IPS-20b (cell line): ENCODE results near the gene MIA2.

Source experiments
- H3K27ac ChIP-seq: one replicate; pipeline ENCODE4 v1.5.1; 2013; ENCODE audit warnings: low read length
- H3K27me3 ChIP-seq: 2 replicates; pipeline ENCODE4 v1.6.1; 2013; ENCODE audit warnings: mild to moderate bottlenecking, low read length, inconsistent platforms; ENCODE audit not compliant: insufficient read depth
- H3K36me3 ChIP-seq: 2 replicates; pipeline ENCODE4 v1.6.1; 2013; ENCODE audit warnings: low read depth, mild to moderate bottlenecking, inconsistent platforms, low read length, moderate library complexity; ENCODE audit not compliant: insufficient read depth
- H3K4me1 ChIP-seq: 2 replicates; pipeline ENCODE4 v1.6.1; 2013; ENCODE audit warnings: mild to moderate bottlenecking, control low read depth, inconsistent platforms, low read length, moderate library complexity; ENCODE audit not compliant: insufficient read depth
- H3K4me3 ChIP-seq: 2 replicates; pipeline ENCODE4 v1.5.1; 2013; ENCODE audit warnings: mild to moderate bottlenecking, low read length, inconsistent platforms
- H3K9ac ChIP-seq: 2 replicates; pipeline ENCODE4 v1.6.1; 2013; ENCODE audit warnings: low read depth, mild to moderate bottlenecking, inconsistent platforms, low read length, moderate library complexity
- H3K9me3 ChIP-seq: 2 replicates; pipeline ENCODE4 v1.6.1; 2013; ENCODE audit warnings: mild to moderate bottlenecking, low read depth, low read length, inconsistent platforms; ENCODE audit not compliant: insufficient read depth

The MIA2 gene

GRCh38 chr14:39264558-39264957 is 30.8 kb downstream of the MIA2 start:
- Histone ChIP-seq H3K9me3 (no peaks in the 10 kb centered on the region), H3K9ac (no peak overlapping the region), H3K36me3 (no peaks in the 10 kb centered on the region), H3K27ac (no peak overlapping the region), H3K4me1 (peaks cover 8% of the 10 kb centered on the region; the same call in 1 of the 2 replicates), H3K4me3 (no peak overlapping the region), H3K27me3 (peaks cover 14% of the 10 kb centered on the region)

DNA sequence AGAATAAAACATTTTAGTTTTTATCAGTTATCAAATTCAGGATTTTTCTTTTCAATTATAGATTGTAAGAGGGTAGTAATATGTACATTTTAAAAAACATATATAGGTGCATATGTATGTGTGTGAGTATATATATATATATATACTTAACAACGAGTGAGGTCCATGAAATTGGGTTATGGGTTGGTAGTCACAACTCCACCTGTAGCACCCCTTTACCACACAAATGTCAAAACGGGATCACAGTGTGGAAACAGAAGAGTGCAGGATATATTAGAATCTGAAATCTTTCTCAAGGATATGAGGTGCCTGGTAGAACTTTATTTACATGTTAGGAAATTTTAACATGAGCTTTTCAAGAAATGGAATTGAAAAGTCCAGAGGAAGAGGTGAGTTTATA is 31.3 kb downstream of the MIA2 start:
- Histone ChIP-seq H3K27ac (no peak overlapping the region), H3K9me3 (no peaks in the 10 kb centered on the region), H3K4me1 (peaks cover 8% of the 10 kb centered on the region; the same call in 1 of the 2 replicates), H3K4me3 (no peak overlapping the region), H3K36me3 (no peaks in the 10 kb centered on the region), H3K9ac (no peak overlapping the region), H3K27me3 (peaks cover 14% of the 10 kb centered on the region)

DNA sequence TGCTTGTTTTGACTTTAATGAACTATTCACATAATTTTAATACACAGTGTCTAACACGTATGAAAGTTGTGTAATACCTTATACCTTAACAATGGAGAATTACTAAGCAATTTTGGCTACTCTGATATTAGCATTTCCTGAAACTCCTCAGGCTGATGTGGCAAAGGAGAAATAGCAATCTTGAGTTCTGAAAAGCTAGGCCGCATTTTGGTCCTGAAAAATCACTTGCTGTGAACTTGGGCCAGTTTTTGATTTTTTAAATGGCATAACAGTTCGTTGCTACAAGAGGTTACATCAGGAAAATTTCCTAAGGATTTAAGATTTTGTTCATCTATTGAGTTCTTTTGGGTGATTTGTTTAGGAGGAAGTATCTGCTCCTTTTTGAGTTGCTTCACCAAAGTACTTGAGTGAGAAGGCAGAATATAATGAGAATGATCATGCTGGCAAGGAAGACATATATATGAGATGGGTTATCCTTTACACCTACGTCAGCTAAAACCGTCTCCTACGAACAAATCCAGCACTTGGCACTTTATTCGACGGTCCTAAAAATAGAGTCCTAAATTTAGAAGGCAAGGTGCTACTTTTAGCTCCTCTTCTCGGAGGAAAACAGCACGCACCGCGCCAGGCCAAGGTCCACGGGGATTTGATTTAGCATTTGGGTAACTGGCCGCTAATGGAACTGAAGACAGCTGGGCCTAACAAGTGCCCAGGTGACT is 32.2 kb downstream of the MIA2 start:
- peak overlapping the region; percentile 82 for H3K4me3 ChIP-seq

GRCh38 chr14:39266525-39266870 is 32.8 kb downstream of the MIA2 start:
- peak overlapping the region; percentile 82 for H3K4me3 ChIP-seq
- H3K27ac ChIP-seq = peak overlapping the region; percentile 44
- peaks cover 14% of the 10 kb centered on the region for H3K27me3 ChIP-seq
- H3K9me3 ChIP-seq = peaks cover 3% of the 10 kb centered on the region; the same call in 1 of the 2 replicates
- no peaks in the 10 kb centered on the region for H3K36me3 ChIP-seq
- peaks cover 8% of the 10 kb centered on the region; the same call in 1 of the 2 replicates for H3K4me1 ChIP-seq
- peak overlapping the region; percentile 79 for H3K9ac ChIP-seq

More for the DNA sequence above, 32.2 kb downstream of the MIA2 start:
- H3K27me3 ChIP-seq = peaks cover 14% of the 10 kb centered on the region
- no peaks in the 10 kb centered on the region for H3K9me3 ChIP-seq
- H3K27ac ChIP-seq = peak overlapping the region; percentile 44
- H3K36me3 ChIP-seq = no peaks in the 10 kb centered on the region
- H3K4me1 ChIP-seq = peaks cover 8% of the 10 kb centered on the region; the same call in 1 of the 2 replicates
- peak overlapping the region; percentile 79 for H3K9ac ChIP-seq

GRCh38 chr14:39266871-39267607 is 33.3 kb downstream of the MIA2 start:
- Histone ChIP-seq H3K27me3 (peaks cover 14% of the 10 kb centered on the region), H3K9me3 (peaks cover 6% of the 10 kb centered on the region; the same call in 1 of the 2 replicates), H3K4me1 (peaks cover 8% of the 10 kb centered on the region; the same call in 1 of the 2 replicates), H3K9ac (peak overlapping the region; percentile 79), H3K36me3 (no peaks in the 10 kb centered on the region), H3K27ac (no peak overlapping the region), H3K4me3 (peak overlapping the region; percentile 82)

GRCh38 chr14:39267608-39268005 is 33.9 kb downstream of the MIA2 start:
- H3K9me3 ChIP-seq = peaks cover 6% of the 10 kb centered on the region; the same call in 1 of the 2 replicates
- peaks cover 8% of the 10 kb centered on the region; the same call in 1 of the 2 replicates for H3K4me1 ChIP-seq
- peak overlapping the region; percentile 79 for H3K9ac ChIP-seq
- peaks cover 14% of the 10 kb centered on the region for H3K27me3 ChIP-seq
- H3K4me3 ChIP-seq = peak overlapping the region; percentile 82
- H3K36me3 ChIP-seq = no peaks in the 10 kb centered on the region
- H3K27ac ChIP-seq = no peak overlapping the region

- peak overlapping the region; percentile 79; the same call in 1 of the 2 replicates for H3K9ac ChIP-seq
- H3K27ac ChIP-seq = no peak overlapping the region
- H3K4me1 ChIP-seq = peaks cover 8% of the 10 kb centered on the region; the same call in 1 of the 2 replicates
- peaks cover 14% of the 10 kb centered on the region for H3K27me3 ChIP-seq
- no peaks in the 10 kb centered on the region for H3K36me3 ChIP-seq
- peak overlapping the region; percentile 82 for H3K4me3 ChIP-seq
- peaks cover 6% of the 10 kb centered on the region; the same call in 1 of the 2 replicates for H3K9me3 ChIP-seq
Measured at GRCh38 chr14:39268393-39268792, 34.7 kb downstream of the MIA2 start.

GRCh38 chr14:39272918-39273317 is 39.2 kb downstream of the MIA2 start:
- Histone ChIP-seq H3K27ac (no peak overlapping the region), H3K4me1 (peaks cover 4% of the 10 kb centered on the region; the same call in 1 of the 2 replicates), H3K9me3 (peaks cover 6% of the 10 kb centered on the region; the same call in 1 of the 2 replicates), H3K36me3 (no peaks in the 10 kb centered on the region), H3K9ac (no peak overlapping the region), H3K27me3 (peaks cover 7% of the 10 kb centered on the region; the same call in 1 of the 2 replicates), H3K4me3 (no peak overlapping the region)

- H3K9ac ChIP-seq = no peak overlapping the region
- no peak overlapping the region for H3K4me3 ChIP-seq
- H3K9me3 ChIP-seq = peaks cover 6% of the 10 kb centered on the region; the same call in 1 of the 2 replicates
- no peak overlapping the region for H3K27ac ChIP-seq
- no peaks in the 10 kb centered on the region for H3K27me3 ChIP-seq
- peaks cover 8% of the 10 kb centered on the region; the same call in 1 of the 2 replicates for H3K36me3 ChIP-seq
- H3K4me1 ChIP-seq = no peaks in the 10 kb centered on the region; the same call in 1 of the 2 replicates
Measured at GRCh38 chr14:39275395-39275794, 41.7 kb downstream of the MIA2 start.

DNA sequence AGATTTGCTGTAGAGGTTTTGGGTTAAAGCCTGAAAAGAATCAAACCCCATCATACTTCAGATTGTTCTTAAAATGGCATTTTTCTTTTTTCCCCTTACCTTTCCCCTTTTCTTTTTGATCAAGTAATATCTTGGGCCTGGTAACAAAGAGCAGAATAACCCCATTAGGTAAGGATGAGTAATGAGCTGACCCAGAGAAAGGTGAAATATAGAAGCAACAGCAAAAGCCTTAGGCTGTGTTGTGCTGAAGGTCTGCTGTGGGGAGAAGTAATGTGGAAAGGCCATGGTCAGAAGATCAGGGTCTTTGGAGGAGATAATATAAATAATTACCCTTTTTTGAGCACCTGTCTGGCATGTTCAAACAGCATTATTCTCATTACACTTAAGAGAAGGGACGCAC is 42.3 kb downstream of the MIA2 start:
- Histone ChIP-seq H3K9ac (no peak overlapping the region), H3K4me1 (no peaks in the 10 kb centered on the region; the same call in 1 of the 2 replicates), H3K27me3 (no peaks in the 10 kb centered on the region), H3K27ac (no peak overlapping the region), H3K4me3 (no peak overlapping the region), H3K9me3 (peaks cover 6% of the 10 kb centered on the region; the same call in 1 of the 2 replicates), H3K36me3 (peaks cover 8% of the 10 kb centered on the region; the same call in 1 of the 2 replicates)

DNA sequence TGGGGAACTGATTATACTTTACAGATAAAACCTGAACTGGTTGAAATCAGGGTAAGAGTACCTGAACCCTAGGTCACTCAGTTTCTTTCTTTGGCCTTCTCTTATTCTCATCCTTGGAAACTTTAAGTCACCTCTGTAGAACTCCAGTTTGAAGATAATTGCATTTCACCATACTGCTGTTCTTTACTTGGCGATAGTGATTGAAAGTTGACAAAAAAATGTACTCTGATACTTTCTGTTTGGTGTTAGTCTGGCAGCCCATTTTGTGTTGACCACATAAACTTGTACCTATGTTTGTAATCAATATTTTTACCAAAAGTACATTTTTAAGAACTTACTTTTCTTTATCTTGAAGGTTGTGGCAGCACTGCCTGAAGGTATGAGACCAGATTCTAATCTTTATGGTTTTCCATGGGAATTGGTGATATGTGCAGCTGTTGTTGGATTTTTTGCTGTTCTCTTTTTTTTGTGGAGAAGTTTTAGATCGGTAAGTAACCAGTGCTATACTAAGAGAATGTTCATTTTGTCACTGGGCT is 42.9 kb downstream of the MIA2 start:
- no peak overlapping the region for H3K4me3 ChIP-seq
- H3K27me3 ChIP-seq = no peaks in the 10 kb centered on the region
- H3K27ac ChIP-seq = no peak overlapping the region

More for the DNA sequence above, 42.9 kb downstream of the MIA2 start:
- H3K36me3 ChIP-seq = peaks cover 8% of the 10 kb centered on the region; the same call in 1 of the 2 replicates
- H3K9ac ChIP-seq = no peak overlapping the region
- no peaks in the 10 kb centered on the region; the same call in 1 of the 2 replicates for H3K4me1 ChIP-seq
- H3K9me3 ChIP-seq = peaks cover 2% of the 10 kb centered on the region; the same call in 1 of the 2 replicates
